ENCODE results near the gene CLASP1. TPM values are rescaled to one million over a fixed set of nuclear protein-coding genes. Genes with fewer than 3 reads are reported as not detected.
A peak's percentile ranks its signal among the peaks of the same experiment; 100 is the strongest.
"Not testable (repeated sequence)": the region's sequence is repeated elsewhere in the genome, so short reads cannot be mapped to it uniquely, and the experiment has no call there.

Gene CLASP1
- total RNA-seq, 1 experiment from 2014 or later = 49.2 TPM

DNA sequence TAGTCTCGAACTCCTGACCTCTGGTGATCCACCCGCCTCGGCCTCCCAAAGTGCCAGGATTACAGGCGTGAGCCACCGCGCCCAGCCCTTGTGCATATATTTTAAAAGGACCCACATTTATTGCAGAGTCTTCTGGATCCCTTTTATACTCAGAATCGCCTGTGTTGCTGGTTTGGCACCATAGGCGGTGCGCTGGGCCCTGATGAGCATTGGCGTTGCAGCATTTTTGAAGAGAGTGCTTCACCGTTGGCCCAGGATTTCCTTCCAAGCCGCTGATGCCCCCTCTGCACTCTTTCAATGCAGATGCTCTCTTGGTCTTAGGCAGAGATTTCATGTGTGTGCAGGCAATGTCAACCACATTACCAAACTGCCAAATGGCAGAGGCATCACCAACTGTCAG, 350.8 kb downstream of the CLASP1 start:
- ChIA-PET POLR2A (interaction anchor here (0.6 kb wide), 1 partner anchor 81 kb away, joined by 6 read pairs; no protein-coding TSS in a partner anchor), CTCF (interaction anchor here (0.6 to 0.9 kb wide), 2 partner anchors 51 to 59 kb away, joined by 3 to 4 read pairs; no protein-coding TSS in a partner anchor)
- no peaks in the 10 kb centered on the region; the same call in none of the 2 replicates for H3K27me3 ChIP-seq (ENCODE audit: control insufficient read depth, insufficient read depth, low read length)
- H3K9me3 ChIP-seq (ENCODE audit: control insufficient read depth, insufficient read depth, low read depth, low read length) = no peaks in the 10 kb centered on the region
- TF ChIP-seq TCF7L2 (IDR thresholded peaks at IDR 0.05; ENCODE audit: low read depth, low read length) (no peak), POLR2AphosphoS5 (IDR thresholded peaks at IDR 0.05; ENCODE audit: low read depth, low read length) (no peak), SIN3A (IDR thresholded peaks at IDR 0.05; ENCODE audit: borderline replicate concordance, insufficient read depth, low read depth, low read length) (no peak)
- TF ChIP-seq, protein P1, sequence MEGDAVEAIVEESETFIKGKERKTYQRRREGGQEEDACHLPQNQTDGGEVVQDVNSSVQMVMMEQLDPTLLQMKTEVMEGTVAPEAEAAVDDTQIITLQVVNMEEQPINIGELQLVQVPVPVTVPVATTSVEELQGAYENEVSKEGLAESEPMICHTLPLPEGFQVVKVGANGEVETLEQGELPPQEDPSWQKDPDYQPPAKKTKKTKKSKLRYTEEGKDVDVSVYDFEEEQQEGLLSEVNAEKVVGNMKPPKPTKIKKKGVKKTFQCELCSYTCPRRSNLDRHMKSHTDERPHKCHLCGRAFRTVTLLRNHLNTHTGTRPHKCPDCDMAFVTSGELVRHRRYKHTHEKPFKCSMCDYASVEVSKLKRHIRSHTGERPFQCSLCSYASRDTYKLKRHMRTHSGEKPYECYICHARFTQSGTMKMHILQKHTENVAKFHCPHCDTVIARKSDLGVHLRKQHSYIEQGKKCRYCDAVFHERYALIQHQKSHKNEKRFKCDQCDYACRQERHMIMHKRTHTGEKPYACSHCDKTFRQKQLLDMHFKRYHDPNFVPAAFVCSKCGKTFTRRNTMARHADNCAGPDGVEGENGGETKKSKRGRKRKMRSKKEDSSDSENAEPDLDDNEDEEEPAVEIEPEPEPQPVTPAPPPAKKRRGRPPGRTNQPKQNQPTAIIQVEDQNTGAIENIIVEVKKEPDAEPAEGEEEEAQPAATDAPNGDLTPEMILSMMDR (IDR thresholded peaks at IDR 0.05) = no peak
- TF ChIP-seq, protein P2, sequence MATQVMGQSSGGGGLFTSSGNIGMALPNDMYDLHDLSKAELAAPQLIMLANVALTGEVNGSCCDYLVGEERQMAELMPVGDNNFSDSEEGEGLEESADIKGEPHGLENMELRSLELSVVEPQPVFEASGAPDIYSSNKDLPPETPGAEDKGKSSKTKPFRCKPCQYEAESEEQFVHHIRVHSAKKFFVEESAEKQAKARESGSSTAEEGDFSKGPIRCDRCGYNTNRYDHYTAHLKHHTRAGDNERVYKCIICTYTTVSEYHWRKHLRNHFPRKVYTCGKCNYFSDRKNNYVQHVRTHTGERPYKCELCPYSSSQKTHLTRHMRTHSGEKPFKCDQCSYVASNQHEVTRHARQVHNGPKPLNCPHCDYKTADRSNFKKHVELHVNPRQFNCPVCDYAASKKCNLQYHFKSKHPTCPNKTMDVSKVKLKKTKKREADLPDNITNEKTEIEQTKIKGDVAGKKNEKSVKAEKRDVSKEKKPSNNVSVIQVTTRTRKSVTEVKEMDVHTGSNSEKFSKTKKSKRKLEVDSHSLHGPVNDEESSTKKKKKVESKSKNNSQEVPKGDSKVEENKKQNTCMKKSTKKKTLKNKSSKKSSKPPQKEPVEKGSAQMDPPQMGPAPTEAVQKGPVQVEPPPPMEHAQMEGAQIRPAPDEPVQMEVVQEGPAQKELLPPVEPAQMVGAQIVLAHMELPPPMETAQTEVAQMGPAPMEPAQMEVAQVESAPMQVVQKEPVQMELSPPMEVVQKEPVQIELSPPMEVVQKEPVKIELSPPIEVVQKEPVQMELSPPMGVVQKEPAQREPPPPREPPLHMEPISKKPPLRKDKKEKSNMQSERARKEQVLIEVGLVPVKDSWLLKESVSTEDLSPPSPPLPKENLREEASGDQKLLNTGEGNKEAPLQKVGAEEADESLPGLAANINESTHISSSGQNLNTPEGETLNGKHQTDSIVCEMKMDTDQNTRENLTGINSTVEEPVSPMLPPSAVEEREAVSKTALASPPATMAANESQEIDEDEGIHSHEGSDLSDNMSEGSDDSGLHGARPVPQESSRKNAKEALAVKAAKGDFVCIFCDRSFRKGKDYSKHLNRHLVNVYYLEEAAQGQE (IDR thresholded peaks at IDR 0.05; ENCODE audit: insufficient read depth in 1 of 2, low read depth in 2 of 2, low read length in 1 of 2) = no peak
- ATAC-seq (no peak), DNase-seq (ENCODE audit: low read depth, low spot score) (no peak)
- intact Hi-C loops (cut with micrococcal nuclease; ENCODE audit: unreplicated experiment) = no loop called here
- H3K4me3 ChIP-seq (ENCODE audit: low read depth in 2 of 2, low read length in 2 of 2) = no peak overlapping the region
- H3K27ac ChIP-seq (ENCODE audit: low read length) = no peak overlapping the region
- no TSS peak for BruUV-seq (replicated peaks)
- no peaks in the 10 kb centered on the region for H3K36me3 ChIP-seq (ENCODE audit: control insufficient read depth, insufficient read depth, low read length)
- H3K4me1 ChIP-seq (ENCODE audit: control insufficient read depth, insufficient read depth, low read length) = no peaks in the 10 kb centered on the region
- in situ Hi-C loops (cut with HindIII; ENCODE audit: low pct_unique_long_range_greater_than_20kb, low sequenced_read_pairs) = no loop called here

DNA sequence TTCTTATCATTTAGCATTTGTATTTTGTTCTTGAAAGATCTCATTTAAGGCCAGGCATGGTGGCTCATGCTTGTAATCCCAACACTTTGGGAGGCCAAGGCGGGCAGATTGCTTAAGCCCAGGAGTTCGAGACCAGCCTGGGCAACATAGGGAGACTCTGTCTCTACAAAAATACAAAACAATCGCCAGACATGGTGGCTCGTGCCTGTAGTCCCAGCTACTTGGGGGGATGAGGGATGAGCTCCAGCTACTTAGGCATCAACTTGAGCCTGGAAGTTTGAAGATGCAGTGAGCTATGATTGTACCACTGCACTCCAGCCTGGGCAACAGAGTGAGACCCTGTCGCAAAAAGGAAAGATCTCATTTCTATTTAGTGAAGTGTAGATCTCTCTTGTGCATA, 351.4 kb downstream of the CLASP1 start:
- H3K4me1 ChIP-seq (ENCODE audit: control insufficient read depth, insufficient read depth, low read length); H3K4me3 ChIP-seq (ENCODE audit: low read depth in 2 of 2, low read length in 2 of 2); BruUV-seq (replicated peaks); H3K27me3 ChIP-seq (ENCODE audit: control insufficient read depth, insufficient read depth, low read length); POLR2A ChIA-PET; H3K27ac ChIP-seq (ENCODE audit: low read length); H3K9me3 ChIP-seq (ENCODE audit: control insufficient read depth, insufficient read depth, low read depth, low read length); H3K36me3 ChIP-seq (ENCODE audit: control insufficient read depth, insufficient read depth, low read length); in situ Hi-C loops (cut with HindIII; ENCODE audit: low pct_unique_long_range_greater_than_20kb, low sequenced_read_pairs); DNase-seq (ENCODE audit: low read depth, low spot score); intact Hi-C loops (cut with micrococcal nuclease; ENCODE audit: unreplicated experiment); ATAC-seq: not testable (repeated sequence)
- TF ChIP-seq, protein P1 (IDR thresholded peaks at IDR 0.05) = peak; percentile 48; the same call in 1 of the 2 replicates
- CTCF ChIA-PET = interaction anchor here (0.6 to 0.9 kb wide), 3 partner anchors 39 to 59 kb away, joined by 3 to 5 read pairs (median 4); no protein-coding TSS in a partner anchor
